ENCODE data around the gene CCDC38.
A peak's percentile ranks its signal among the peaks of the same experiment; 100 is the strongest.

CCDC38 gene

DNA sequence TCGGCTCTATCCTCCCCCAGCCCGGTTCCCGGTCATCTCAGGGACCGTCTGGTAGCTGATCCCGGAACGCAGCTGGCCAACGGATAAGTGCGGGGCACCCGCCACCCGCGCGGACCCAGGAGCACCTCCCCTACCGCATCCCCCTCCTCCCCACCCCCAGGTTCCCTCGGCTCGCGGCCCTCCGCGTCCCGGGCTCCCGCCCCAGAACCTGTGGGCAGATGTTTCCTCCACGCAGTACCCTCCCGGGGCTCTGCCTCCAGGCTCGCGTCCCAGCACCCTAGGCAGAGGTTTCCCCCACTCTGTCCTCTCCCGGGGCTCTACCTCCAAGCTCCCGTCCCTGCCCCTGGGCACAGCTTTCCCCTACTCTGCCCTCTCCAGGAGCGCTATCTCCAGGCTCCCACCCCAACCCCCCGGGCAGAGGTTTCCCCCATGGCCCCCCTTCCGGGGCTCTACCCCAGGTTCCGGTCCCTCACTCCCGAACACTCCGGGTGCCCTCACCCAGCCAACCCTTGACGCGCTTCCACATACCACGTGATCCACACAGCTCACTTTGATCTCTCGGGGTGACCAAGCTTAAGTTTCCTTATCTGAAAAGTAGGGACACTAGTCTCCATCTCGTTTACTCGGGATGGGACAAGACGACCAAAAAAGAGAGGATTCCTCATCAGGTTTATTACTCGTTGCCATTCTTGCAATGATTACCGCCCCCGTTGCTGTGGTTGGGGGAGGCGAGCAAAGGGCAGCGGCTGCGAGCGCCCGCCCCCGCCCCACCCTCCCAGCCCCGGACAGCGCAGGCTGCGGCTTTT, at the start of gene CCDC38:
TSS of gene CCDC38 (minus strand) at position 91 of the 806 bp plus-strand sequence. CDS start 6,105 bp downstream, outside the sequence.
- Histone ChIP-seq H3K4me1 (ENCODE audit: insufficient read depth, low read length, severe bottlenecking) (peaks cover 11% of the 10 kb centered on the region), H3K27me3 (ENCODE audit: insufficient read depth, low read length) (no peaks in the 10 kb centered on the region), H3K79me2 (ENCODE audit: insufficient read depth, low read length) (no peaks in the 10 kb centered on the region), H3K36me3 (ENCODE audit: insufficient read depth, low read length) (no peaks in the 10 kb centered on the region), H3F3A (ENCODE audit: insufficient read depth, low read length) (peaks cover 10% of the 10 kb centered on the region; the same call in 1 of the 2 replicates), H4K20me1 (ENCODE audit: insufficient read depth, low read length) (no peaks in the 10 kb centered on the region), H2AFZ (ENCODE audit: low read length) (peak within 1 kb of the TSS; percentile 81), H3K4me2 (ENCODE audit: low read length) (peak within 1 kb of the TSS; percentile 91), H3K4me3 (ENCODE audit: low read depth, low read length, poor library complexity, severe bottlenecking) (peak within 1 kb of the TSS; percentile 66), H3K9ac (ENCODE audit: low read length) (peak within 1 kb of the TSS; percentile 67), H3K9me2 (ENCODE audit: low read depth, low read length) (no peaks in the 10 kb centered on the region), H3K27ac (ENCODE audit: low read depth, low read length, poor library complexity, severe bottlenecking) (no peak within 1 kb of the TSS), H3K9me3 (ENCODE audit: low read length) (no peaks in the 10 kb centered on the region)
- no peak for TF ChIP-seq EZH2 (IDR thresholded peaks at IDR 0.05; ENCODE audit: borderline replicate concordance, low read length)
- TF ChIP-seq, protein P1, sequence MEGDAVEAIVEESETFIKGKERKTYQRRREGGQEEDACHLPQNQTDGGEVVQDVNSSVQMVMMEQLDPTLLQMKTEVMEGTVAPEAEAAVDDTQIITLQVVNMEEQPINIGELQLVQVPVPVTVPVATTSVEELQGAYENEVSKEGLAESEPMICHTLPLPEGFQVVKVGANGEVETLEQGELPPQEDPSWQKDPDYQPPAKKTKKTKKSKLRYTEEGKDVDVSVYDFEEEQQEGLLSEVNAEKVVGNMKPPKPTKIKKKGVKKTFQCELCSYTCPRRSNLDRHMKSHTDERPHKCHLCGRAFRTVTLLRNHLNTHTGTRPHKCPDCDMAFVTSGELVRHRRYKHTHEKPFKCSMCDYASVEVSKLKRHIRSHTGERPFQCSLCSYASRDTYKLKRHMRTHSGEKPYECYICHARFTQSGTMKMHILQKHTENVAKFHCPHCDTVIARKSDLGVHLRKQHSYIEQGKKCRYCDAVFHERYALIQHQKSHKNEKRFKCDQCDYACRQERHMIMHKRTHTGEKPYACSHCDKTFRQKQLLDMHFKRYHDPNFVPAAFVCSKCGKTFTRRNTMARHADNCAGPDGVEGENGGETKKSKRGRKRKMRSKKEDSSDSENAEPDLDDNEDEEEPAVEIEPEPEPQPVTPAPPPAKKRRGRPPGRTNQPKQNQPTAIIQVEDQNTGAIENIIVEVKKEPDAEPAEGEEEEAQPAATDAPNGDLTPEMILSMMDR (IDR thresholded peaks at IDR 0.05; ENCODE audit: low read length), result no peak

DNA sequence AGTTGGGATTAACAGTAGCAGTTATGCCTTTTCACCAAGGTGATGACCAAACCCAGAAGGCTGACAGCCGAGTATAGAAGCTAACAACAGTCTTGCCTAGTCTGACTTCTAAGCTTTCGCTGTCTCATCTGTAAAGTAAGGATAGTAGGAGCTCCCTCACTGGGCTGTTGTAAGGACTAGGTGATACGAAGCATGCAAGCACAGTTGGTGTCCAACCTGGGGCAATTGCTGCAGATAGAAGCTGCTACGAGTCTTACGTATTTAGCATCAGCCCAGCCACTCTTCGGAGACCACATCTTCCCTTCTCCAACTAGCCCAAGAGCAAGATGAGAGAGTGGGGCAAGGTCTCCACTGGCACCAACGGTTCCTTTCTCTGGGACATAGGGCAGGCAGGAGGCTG, 47.7 kb upstream of the CCDC38 start:
- Histone ChIP-seq H3K27me3 (ENCODE audit: insufficient read depth, low read length) (no peaks in the 10 kb centered on the region), H3K79me2 (ENCODE audit: insufficient read depth, low read length) (no peaks in the 10 kb centered on the region), H3K4me2 (ENCODE audit: low read length) (no peak overlapping the region), H3K4me3 (ENCODE audit: low read depth, low read length, poor library complexity, severe bottlenecking) (no peak overlapping the region), H3K36me3 (ENCODE audit: insufficient read depth, low read length) (no peaks in the 10 kb centered on the region), H3K4me1 (ENCODE audit: insufficient read depth, low read length, severe bottlenecking) (no peaks in the 10 kb centered on the region), H3K9ac (ENCODE audit: low read length) (no peak overlapping the region), H2AFZ (ENCODE audit: low read length) (no peak overlapping the region), H3K9me3 (ENCODE audit: low read length) (no peaks in the 10 kb centered on the region), H4K20me1 (ENCODE audit: insufficient read depth, low read length) (no peaks in the 10 kb centered on the region), H3K9me2 (ENCODE audit: low read depth, low read length) (no peaks in the 10 kb centered on the region), H3K27ac (ENCODE audit: low read depth, low read length, poor library complexity, severe bottlenecking) (no peak overlapping the region), H3F3A (ENCODE audit: insufficient read depth, low read length) (no peaks in the 10 kb centered on the region)
- no peak for TF ChIP-seq EZH2 (IDR thresholded peaks at IDR 0.05; ENCODE audit: borderline replicate concordance, low read length)
- TF ChIP-seq, protein P1 (IDR thresholded peaks at IDR 0.05; ENCODE audit: low read length), result no peak

DNA sequence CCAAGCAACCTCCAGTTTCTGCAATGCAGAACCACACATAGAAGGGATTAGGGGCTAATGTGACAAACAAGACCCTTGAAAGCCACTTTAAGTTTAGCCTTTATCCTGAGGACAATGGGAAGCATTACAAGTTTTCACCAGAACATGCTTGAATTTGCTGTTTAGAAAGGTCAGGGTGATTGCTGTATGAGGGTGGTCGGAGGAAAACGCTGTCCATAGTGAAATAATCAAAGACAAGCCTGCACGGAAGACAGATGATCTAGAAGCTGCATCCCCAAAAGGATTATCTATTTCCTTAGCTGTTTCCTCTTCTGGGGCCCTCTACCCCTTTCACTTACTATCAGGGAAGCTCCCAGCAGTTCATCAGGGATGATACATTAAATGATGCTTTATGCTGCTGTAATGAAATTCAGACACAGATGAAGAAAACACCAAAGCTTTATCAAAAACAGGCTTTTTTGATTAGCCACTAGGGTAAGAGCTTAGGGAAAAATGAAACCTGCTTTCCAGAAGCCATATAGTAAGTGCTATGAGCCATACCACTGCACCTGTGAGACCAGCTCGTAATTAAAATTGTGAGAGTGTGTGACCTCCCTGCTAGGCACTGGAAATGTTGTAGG, 47.2 kb upstream of the CCDC38 start:
- Histone ChIP-seq H3K9ac (ENCODE audit: low read length) (no peak overlapping the region), H3K27ac (ENCODE audit: low read depth, low read length, poor library complexity, severe bottlenecking) (no peak overlapping the region), H3K9me2 (ENCODE audit: low read depth, low read length) (no peaks in the 10 kb centered on the region), H2AFZ (ENCODE audit: low read length) (no peak overlapping the region), H3F3A (ENCODE audit: insufficient read depth, low read length) (no peaks in the 10 kb centered on the region), H3K79me2 (ENCODE audit: insufficient read depth, low read length) (no peaks in the 10 kb centered on the region), H3K4me1 (ENCODE audit: insufficient read depth, low read length, severe bottlenecking) (no peaks in the 10 kb centered on the region), H3K9me3 (ENCODE audit: low read length) (no peaks in the 10 kb centered on the region), H3K36me3 (ENCODE audit: insufficient read depth, low read length) (no peaks in the 10 kb centered on the region), H3K27me3 (ENCODE audit: insufficient read depth, low read length) (no peaks in the 10 kb centered on the region), H3K4me2 (ENCODE audit: low read length) (no peak overlapping the region), H4K20me1 (ENCODE audit: insufficient read depth, low read length) (no peaks in the 10 kb centered on the region), H3K4me3 (ENCODE audit: low read depth, low read length, poor library complexity, severe bottlenecking) (no peak overlapping the region)
- TF ChIP-seq, protein P1 (IDR thresholded peaks at IDR 0.05; ENCODE audit: low read length), result no peak
- TF ChIP-seq EZH2 (IDR thresholded peaks at IDR 0.05; ENCODE audit: borderline replicate concordance, low read length), result no peak
